NT2/D1 (cell line): Measurements from ENCODE around the gene FAM171A1.

Experiments used
- DNase-seq: peaks from one replicate; pipeline ENCODE4 v3.0.0-alpha.2; 2011; ENCODE audit warnings: low read depth, low spot score
- H3K27me3 ChIP-seq: 2 replicates; pipeline ENCODE4 v1.6.0; 2011; ENCODE audit warnings: mild to moderate bottlenecking; ENCODE audit not compliant: insufficient read length, insufficient read depth
- H3K36me3 ChIP-seq: 2 replicates; pipeline ENCODE4 v1.6.1; 2011; ENCODE audit warnings: mild to moderate bottlenecking, low read length, mixed read lengths; ENCODE audit not compliant: insufficient read depth, insufficient read length
- H3K4me1 ChIP-seq: 2 replicates; pipeline ENCODE4 v1.5.1; 2011; ENCODE audit not compliant: insufficient read depth, insufficient read length
- H3K4me3 ChIP-seq: 2 replicates; pipeline ENCODE4 v1.5.1; 2011; ENCODE audit warnings: low read depth; ENCODE audit not compliant: insufficient read length
- H3K9ac ChIP-seq: 2 replicates; pipeline ENCODE4 v1.6.0; 2011; ENCODE audit warnings: low read depth; ENCODE audit not compliant: insufficient read length
- H3K9me3 ChIP-seq: 2 replicates; pipeline ENCODE4 v1.5.1; 2011; ENCODE audit warnings: mild to moderate bottlenecking, low read length; ENCODE audit not compliant: insufficient read depth
- SUZ12 ChIP-seq: IDR thresholded peaks from 2 replicates; pipeline ENCODE4 v1.6.1; 2011; ENCODE audit not compliant: insufficient read length, insufficient read depth; ENCODE audit errors: extremely low read depth
- YY1 ChIP-seq: IDR thresholded peaks from 2 replicates; pipeline ENCODE4 v1.6.1; 2011; ENCODE audit not compliant: insufficient read length, insufficient read depth
- ZNF274 ChIP-seq: IDR thresholded peaks from 2 replicates; pipeline ENCODE4 v1.6.1; 2011; ENCODE audit warnings: mild to moderate bottlenecking, low read depth, low read length

FAM171A1 gene

DNA sequence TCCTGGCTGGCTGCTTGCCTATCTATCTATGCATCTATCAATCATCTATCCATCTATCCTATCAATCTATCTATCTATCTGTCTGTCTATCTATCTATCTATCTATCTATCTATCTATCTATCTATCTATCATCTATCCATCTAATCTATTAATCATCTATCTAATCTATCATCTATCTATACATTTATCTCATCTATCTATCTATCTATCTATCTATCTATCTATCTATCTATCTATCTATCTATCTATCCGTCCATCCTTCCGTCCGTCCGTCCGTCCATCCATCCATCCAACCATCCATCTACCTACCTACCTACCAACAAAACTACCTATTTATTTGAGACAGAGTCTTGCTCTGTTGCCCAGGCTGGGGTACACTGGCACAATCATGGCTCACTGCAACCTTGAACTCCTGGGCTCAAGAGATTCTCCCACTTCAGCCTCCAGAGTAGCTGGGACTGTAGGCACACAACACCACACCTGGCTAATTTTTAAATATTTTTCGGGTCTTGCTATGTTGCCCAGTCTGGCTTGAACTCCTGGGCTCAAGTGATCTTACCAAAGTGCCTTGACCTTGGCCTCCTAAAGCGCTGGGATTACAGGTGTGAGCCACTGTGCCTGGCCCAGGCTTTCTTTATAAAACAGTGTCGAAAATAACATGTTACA, 107.3 kb downstream of the FAM171A1 start:
- peaks cover 3% of the 10 kb centered on the region for H3K4me1 ChIP-seq
- peaks cover 37% of the 10 kb centered on the region for H3K36me3 ChIP-seq
- no peaks in the 10 kb centered on the region for H3K27me3 ChIP-seq

DNA sequence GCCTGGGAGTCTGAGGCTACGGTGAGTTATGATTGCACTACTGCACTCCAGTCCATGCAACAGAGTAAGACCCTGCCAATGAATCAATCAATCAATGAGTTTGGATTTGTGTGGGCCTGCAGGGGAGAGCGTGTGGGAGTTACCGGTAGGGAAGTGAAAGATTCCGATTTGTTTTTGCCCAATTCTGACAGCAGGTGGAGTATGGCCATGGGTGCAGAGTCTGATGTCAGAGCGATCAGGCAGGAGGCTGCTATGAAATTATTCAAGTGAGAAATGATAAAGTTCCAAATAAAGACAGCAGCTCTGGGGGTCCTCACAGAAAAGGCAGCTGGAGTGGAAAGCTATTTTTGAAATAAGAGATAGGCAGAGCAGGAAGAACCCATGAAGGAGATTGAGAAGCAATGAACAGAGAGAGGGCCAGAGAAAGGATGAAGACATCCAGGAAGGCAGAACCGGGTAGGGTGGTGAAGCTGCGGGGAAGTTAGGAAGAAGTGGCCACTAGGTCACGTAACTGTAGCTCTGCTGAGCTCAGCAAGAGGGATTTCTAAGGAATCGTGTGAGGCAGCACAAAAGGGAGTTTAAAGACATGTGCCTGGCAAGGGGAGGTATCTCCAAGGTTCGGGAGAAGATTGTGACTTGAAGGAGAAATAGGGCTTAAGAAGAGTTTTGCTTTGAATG, 108.9 kb downstream of the FAM171A1 start:
- TF ChIP-seq SUZ12 (no peak), YY1 (no peak)
- Histone ChIP-seq H3K9me3 (no peaks in the 10 kb centered on the region), H3K9ac (no peak overlapping the region), H3K27me3 (no peaks in the 10 kb centered on the region), H3K4me3 (no peak overlapping the region), H3K4me1 (peaks cover 3% of the 10 kb centered on the region), H3K36me3 (peaks cover 32% of the 10 kb centered on the region)
- DNase-seq, result no peak

More for the DNA sequence above, 107.3 kb downstream of the FAM171A1 start:
- TF ChIP-seq YY1 (no peak), ZNF274 (no peak), SUZ12 (no peak)
- Histone ChIP-seq H3K9ac (no peak overlapping the region), H3K4me3 (no peak overlapping the region), H3K9me3 (no peaks in the 10 kb centered on the region)
- no peak for DNase-seq

DNA sequence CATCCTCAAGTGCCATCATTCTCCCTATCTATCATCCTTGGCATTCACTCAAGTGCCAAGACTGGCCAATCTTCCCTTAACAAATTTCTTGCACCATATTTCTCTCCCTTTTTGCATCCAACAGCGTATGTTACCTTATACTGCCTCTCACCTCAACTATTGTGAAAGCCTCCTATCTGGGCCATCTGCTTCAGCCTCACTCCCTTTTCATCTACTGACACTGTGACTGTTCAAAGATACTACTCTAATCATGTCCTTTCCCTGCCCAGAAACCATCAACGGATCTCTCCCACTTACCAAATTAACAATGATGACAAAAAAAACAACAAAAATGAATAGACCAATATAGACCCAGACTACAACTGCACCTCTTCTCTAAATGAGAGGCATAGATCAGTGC, 112.0 kb downstream of the FAM171A1 start:
- no peak for TF ChIP-seq SUZ12
- TF ChIP-seq YY1, result no peak
- no peak for TF ChIP-seq ZNF274
- DNase-seq, result no peak
- H3K36me3 ChIP-seq, result peaks cover 21% of the 10 kb centered on the region

DNA sequence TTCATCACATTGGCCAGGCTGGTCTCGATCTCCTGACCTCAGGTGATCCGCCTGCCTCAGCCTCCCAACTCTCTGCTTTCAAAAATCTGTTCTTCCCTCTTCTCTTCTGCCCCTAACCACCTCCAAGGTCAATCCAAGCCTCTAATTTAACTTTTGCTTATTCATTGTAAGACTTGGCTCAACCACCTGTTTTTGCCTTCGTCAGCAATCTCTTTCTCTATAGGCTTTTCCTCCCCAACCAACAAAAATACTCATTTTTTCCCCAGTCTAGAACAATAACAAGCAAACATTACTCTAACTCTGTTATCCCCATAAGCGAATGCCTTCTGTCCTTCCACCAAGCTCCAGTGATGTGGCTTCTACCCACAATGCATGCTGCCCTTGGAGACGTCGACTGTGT, 112.8 kb downstream of the FAM171A1 start:
- H3K9ac ChIP-seq, result no peak overlapping the region
- no peaks in the 10 kb centered on the region for H3K27me3 ChIP-seq
- H3K4me1 ChIP-seq, result peaks cover 3% of the 10 kb centered on the region
- no peak for DNase-seq
- H3K36me3 ChIP-seq, result peaks cover 27% of the 10 kb centered on the region
- no peak overlapping the region for H3K4me3 ChIP-seq
- TF ChIP-seq YY1 (no peak), ZNF274 (no peak), SUZ12 (no peak)
- no peaks in the 10 kb centered on the region for H3K9me3 ChIP-seq

More for the DNA sequence above, 112.0 kb downstream of the FAM171A1 start:
- Histone ChIP-seq H3K4me3 (no peak overlapping the region), H3K9me3 (no peaks in the 10 kb centered on the region), H3K27me3 (no peaks in the 10 kb centered on the region), H3K9ac (no peak overlapping the region), H3K4me1 (peaks cover 3% of the 10 kb centered on the region)

DNA sequence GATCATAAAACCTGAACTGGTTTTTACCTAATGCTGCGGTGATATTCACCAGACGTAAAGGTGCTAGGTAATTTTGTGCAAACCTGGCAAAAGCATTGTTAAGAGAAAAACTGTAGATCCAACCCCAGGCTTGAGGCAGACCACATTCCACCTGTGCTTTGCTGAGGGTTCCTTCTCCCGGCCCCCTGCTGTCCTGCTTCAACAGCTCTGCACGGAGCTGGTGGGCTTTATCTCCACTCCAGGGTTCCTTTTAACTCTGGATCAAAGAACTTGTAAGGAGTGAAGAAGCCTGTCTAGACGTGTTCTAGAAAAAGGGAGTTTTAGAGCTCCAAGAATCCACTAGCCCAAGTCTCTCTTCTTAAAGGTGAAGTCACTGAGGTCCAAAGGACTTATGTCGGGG, 115.1 kb downstream of the FAM171A1 start:
- no peaks in the 10 kb centered on the region for H3K4me1 ChIP-seq

DNA sequence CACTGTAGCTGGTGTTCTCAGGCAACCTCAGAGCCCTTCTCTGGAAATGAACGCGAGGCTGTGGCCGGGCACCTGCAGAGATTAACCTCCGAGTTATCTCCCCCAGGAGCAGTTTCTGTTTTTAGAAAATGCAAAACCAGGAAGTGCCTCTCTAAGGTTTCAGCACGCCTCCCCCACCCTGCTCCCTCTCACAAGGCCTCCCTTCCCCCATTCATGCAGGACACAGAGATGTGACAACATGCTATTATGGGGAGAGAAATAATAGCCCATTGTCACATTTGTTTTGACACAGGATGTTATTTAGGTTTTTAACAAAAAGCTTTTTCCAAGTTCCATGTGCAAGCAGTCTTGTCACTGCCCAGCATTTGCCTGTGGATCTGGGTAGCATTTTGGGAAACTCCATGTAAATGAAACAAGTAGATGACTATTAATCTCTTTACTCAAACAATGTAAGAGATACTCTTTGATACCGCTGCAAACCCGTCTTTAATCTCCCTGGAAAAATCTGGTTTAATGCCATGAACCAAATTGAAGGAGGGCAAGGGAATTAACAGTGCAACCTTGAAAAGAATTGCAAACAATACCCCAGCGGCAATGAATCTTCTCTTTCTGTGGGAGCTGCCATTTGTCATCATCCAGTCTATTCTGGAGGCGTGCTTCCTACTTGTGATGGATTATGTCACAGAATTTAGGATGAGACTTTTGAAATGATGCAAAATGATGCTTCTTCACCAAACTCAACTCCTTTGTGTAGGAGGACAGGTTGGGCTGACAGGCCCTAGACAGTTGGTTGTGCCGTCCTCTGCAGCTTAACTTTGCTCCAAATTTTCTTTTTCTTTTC, 116.1 kb downstream of the FAM171A1 start:
- Histone ChIP-seq H3K9ac (no peak overlapping the region), H3K4me3 (no peak overlapping the region), H3K9me3 (no peaks in the 10 kb centered on the region), H3K4me1 (no peaks in the 10 kb centered on the region), H3K36me3 (peaks cover 24% of the 10 kb centered on the region), H3K27me3 (no peaks in the 10 kb centered on the region)
- DNase-seq, result no peak
- TF ChIP-seq YY1, result no peak
- no peak for TF ChIP-seq ZNF274
- TF ChIP-seq SUZ12, result no peak

More for the DNA sequence above, 115.1 kb downstream of the FAM171A1 start:
- DNase-seq, result no peak
- Histone ChIP-seq H3K27me3 (no peaks in the 10 kb centered on the region), H3K4me3 (no peak overlapping the region), H3K36me3 (peaks cover 32% of the 10 kb centered on the region), H3K9me3 (no peaks in the 10 kb centered on the region), H3K9ac (no peak overlapping the region)
- no peak for TF ChIP-seq ZNF274
- TF ChIP-seq SUZ12, result no peak
- no peak for TF ChIP-seq YY1
